NB4 (cell line): ENCODE results near the gene S100PBP.

Experiments used
- DNase-seq: peaks from one replicate; pipeline ENCODE4 v3.0.0; 2010; ENCODE audit warnings: low read depth
- H3K4me3 ChIP-seq: one replicate; pipeline ENCODE4 v1.5.1; 2011; ENCODE audit warnings: mild to moderate bottlenecking, low read depth, low read length, moderate library complexity
- MYC ChIP-seq: IDR thresholded peaks from 2 replicates; pipeline ENCODE4 v1.6.1; 2011; ENCODE audit warnings: low read depth, low read length
- POLR2A ChIP-seq: IDR thresholded peaks from 2 replicates; pipeline ENCODE4 v1.6.1; 2011; ENCODE audit warnings: mild to moderate bottlenecking; ENCODE audit not compliant: insufficient read length; ENCODE audit errors: extremely low read depth
- TF ChIP-seq, protein P1 (sequence below): IDR thresholded peaks from one replicate; pipeline ENCODE4 v1.5.1; 2012; ENCODE audit warnings: low read depth, low read length
- TF ChIP-seq, protein P2 (sequence below): IDR thresholded peaks from 2 replicates; pipeline ENCODE4 v1.6.1; 2011; ENCODE audit warnings: low read depth, low read length

The S100PBP gene

DNA sequence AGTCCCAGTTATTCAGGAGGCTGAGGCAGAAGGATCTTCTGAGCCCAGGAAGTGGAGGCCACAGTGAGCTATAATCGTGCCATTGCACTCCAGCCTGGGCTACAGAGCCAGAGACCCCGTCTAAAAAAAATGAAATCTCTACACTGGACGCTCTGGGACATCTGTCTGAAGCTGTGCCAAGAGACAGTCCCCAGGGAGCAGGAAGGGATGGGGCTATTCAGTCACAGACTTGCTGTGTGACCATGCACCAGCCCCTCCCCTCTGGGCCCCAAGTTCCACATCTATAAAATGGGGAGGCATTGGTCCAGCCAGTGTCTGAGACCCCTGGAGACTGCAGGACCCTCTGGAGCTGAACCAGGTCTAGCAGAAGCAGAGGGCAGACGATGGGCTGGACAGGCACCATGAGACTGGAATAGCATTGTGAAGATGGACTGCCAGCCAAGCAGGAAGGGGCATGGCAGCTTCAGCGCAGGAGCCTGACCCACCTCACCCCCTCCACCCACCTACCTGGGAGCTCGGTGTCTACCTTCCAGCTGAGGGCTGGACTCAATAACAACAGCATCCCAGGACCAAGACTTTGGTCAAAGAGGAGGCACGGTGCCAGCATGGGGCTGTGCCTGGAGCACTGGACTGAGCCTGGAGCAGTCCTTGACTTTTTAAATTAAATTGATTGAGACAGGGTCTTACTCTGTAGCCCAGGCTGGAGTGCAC, 82.3 kb downstream of the S100PBP start:
- TF ChIP-seq MYC, result no peak
- TF ChIP-seq, protein P1, sequence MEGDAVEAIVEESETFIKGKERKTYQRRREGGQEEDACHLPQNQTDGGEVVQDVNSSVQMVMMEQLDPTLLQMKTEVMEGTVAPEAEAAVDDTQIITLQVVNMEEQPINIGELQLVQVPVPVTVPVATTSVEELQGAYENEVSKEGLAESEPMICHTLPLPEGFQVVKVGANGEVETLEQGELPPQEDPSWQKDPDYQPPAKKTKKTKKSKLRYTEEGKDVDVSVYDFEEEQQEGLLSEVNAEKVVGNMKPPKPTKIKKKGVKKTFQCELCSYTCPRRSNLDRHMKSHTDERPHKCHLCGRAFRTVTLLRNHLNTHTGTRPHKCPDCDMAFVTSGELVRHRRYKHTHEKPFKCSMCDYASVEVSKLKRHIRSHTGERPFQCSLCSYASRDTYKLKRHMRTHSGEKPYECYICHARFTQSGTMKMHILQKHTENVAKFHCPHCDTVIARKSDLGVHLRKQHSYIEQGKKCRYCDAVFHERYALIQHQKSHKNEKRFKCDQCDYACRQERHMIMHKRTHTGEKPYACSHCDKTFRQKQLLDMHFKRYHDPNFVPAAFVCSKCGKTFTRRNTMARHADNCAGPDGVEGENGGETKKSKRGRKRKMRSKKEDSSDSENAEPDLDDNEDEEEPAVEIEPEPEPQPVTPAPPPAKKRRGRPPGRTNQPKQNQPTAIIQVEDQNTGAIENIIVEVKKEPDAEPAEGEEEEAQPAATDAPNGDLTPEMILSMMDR, result no peak
- TF ChIP-seq POLR2A, result no peak
- TF ChIP-seq, protein P2, sequence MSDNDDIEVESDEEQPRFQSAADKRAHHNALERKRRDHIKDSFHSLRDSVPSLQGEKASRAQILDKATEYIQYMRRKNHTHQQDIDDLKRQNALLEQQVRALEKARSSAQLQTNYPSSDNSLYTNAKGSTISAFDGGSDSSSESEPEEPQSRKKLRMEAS, result no peak
- no peak for DNase-seq
- H3K4me3 ChIP-seq, result no peak overlapping the region

DNA sequence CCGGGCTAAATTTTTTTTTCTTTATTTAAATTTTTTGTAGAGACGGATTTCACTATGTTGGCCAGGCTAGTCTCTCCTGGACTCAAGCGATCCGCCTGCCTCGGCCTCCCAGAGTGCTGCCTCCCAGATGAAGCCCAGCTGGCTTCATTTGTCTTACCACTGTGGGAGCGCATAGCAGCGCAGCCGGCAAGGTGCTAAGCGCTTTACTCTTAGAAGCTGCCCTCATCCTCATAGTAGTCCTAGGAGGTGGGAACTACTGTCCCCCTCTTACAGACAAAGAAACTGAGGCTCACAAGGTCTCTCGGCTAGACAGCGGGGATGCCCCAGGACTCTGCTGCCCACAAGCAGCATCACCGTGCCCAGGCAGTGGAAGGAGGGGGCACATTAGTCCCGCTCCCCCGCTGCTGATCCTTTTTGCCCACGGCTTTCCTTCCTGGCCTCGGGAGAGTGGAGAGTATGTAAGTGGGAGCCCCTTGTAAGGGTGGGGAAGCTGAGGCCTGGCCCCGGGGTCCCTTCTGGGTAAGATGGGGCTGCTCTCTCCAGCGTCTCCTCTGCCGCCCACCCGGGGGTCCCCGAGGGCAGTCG, 83.0 kb downstream of the S100PBP start:
- no peak overlapping the region for H3K4me3 ChIP-seq
- DNase-seq, result no peak
- TF ChIP-seq POLR2A, result no peak
- TF ChIP-seq, protein P2, result no peak
- TF ChIP-seq, protein P1, result no peak
- TF ChIP-seq MYC, result no peak

DNA sequence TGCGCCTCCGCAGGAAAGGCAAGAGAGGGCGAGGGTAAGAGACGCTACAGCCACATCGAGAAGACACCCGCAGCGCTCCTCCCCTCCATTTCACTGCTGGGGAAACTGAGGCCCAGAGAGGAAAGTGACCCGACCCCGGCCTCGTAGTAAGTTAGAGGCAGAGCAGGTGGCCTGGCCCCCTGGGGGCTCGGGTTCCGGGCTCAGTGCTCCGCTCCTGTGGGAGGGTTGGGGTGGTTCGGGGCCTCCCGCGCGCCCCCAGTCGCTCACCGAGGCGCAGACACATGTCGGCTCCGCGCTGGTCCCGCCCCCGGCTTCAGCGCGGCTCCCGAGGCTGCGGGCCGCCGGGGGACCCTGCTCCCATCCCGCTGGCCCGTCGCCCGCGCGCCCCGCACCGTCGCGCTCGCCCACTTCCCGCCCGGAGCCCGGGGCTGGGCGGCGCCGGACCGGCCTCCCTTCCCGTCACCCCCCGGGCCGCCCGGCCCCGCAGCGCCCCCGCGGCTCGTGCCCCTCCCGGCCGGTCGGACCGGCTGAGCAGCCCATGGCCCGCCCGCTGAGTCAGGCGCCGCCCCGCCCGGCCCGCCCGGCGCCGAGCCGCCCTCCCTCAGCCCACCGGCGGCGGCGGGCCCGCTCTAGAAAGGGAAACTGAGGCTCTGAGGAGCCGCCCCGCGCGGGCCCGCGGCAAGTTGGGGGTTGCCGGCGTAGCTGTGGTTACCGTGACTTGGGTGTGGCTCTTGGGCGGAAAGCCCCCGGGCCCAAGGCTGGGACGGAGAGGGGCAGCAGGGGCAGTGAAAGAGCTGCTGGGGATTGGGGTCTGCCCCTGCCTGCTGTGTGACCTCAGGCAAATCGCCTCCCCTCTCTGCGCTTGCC, 83.7 kb downstream of the S100PBP start, which contains the start of gene TMEM54:
Gene TMEM54, minus strand, starts transcription at position 434 of the 867 bp plus-strand sequence. Its CDS starts 151 bp downstream, at position 283.
- TF ChIP-seq, protein P2, result no peak
- TF ChIP-seq, protein P1, result no peak
- no peak for TF ChIP-seq POLR2A
- no peak for TF ChIP-seq MYC
- H3K4me3 ChIP-seq, result no peak within 1 kb of the TSS
- peak; percentile 34 for DNase-seq

DNA sequence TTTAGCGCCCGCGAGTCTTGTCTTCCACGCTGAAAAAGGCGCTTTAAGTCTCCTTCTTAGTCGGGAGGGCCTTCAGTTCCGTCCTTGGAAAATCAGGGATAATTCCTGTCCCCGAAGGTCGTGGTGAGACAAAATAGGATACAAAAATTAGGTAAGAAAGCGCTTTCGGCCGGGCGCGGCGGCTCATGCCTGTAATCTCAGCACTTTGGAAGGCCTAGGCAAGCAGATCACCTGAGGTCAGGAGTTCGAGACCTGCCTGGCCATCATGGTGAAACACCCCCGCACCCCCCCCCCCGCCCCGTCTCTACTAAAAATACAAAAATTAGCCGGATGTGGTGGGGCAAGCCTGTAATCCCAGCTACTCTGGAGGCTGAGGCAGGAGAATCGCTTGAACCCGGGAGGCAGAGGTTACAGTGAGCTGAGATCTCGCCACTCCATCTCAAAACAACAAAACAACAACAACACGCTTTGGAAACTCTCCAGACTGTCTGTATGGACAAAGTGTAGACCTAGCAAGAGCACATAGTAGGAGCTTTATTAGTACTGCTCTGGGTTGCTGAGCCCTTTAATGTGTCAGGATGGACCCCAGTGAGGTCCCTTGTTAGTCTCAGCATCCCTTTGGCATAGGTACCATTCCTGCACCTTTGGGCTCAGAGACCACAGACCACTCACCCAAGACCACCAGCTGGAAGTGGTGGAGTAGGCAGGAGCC, 84.5 kb downstream of the S100PBP start:
- TF ChIP-seq POLR2A (no peak), MYC (no peak)
- TF ChIP-seq, protein P1, result no peak
- TF ChIP-seq, protein P2, result no peak
- no peak overlapping the region for H3K4me3 ChIP-seq
- DNase-seq, result no peak

- TF ChIP-seq MYC (no peak), POLR2A (no peak)
- TF ChIP-seq, protein P2, result no peak
- TF ChIP-seq, protein P1, result no peak
- no peak for DNase-seq
- no peak overlapping the region for H3K4me3 ChIP-seq
Measured at GRCh38 chr1:32902535-32902920, 85.1 kb downstream of the S100PBP start.
